AG09319 (cell line): ENCODE data around the gene NMT2.

Source experiments
- DNase-seq: peaks from one replicate; pipeline ENCODE4 v3.0.0-alpha.2; 2010; ENCODE audit warnings: low read depth; ENCODE audit errors: extremely low read depth
- CTCF ChIP-seq: IDR thresholded peaks from 2 replicates; pipeline ENCODE4 v1.5.1; 2011; ENCODE audit warnings: low read depth, mild to moderate bottlenecking, inconsistent platforms, low read length, moderate library complexity

Gene NMT2

GRCh38 chr10:15150563-15150962, 17.9 kb downstream of the NMT2 start:
- no peak for DNase-seq
- no peak for TF ChIP-seq CTCF

GRCh38 chr10:15149042-15149771, 19.3 kb downstream of the NMT2 start:
- TF ChIP-seq CTCF: no peak

GRCh38 chr10:15147594-15148392, 20.7 kb downstream of the NMT2 start:
- no peak for DNase-seq
- TF ChIP-seq CTCF: no peak

More at GRCh38 chr10:15149042-15149771, 19.3 kb downstream of the NMT2 start:
- DNase-seq: no peak

GRCh38 chr10:15146366-15146765, 22.1 kb downstream of the NMT2 start:
- no peak for TF ChIP-seq CTCF
- DNase-seq: no peak

- no peak for TF ChIP-seq CTCF
- no peak for DNase-seq
These were observed 23.7 kb downstream of the NMT2 start for GRCh38 chr10:15144788-15145187.

- TF ChIP-seq CTCF: no peak
- DNase-seq: no peak
These were observed 27.1 kb downstream of the NMT2 start for GRCh38 chr10:15141136-15142054.
